HepG2 (cell line): ENCODE measurements around the gene MYOZ1. TPM values are rescaled to one million over a fixed set of nuclear protein-coding genes. Genes with fewer than 3 reads are reported as not detected.

Source experiments
- ASH2L ChIP-seq: fragments of 300-600, 200-600 bp; sonication (generic); IDR thresholded peaks from 2 replicates; pipeline ENCODE4 v1.7.0; 2017; ENCODE audit warnings: low read depth, mild to moderate bottlenecking, moderate library complexity, mixed read lengths, low read length; ENCODE audit not compliant: insufficient read length
- NR1H2 ChIP-seq: sonication (generic); formaldehyde crosslinking; IDR thresholded peaks from 2 replicates; pipeline ENCODE4 v1.8.1; 2022; ENCODE audit warnings: low read depth, missing genetic modification reagents, borderline replicate concordance
- SAP130 ChIP-seq: IDR thresholded peaks from 2 replicates; pipeline ENCODE4 v1.6.1; 2016; ENCODE audit warnings: low read depth
- ZBTB42 ChIP-seq: sonication (generic); formaldehyde crosslinking; IDR thresholded peaks from 2 replicates; pipeline ENCODE4 v1.5.0; 2020; ENCODE audit warnings: mild to moderate bottlenecking, missing genetic modification reagents
- ZNF720 ChIP-seq: sonication (generic); formaldehyde crosslinking; IDR thresholded peaks from 2 replicates; pipeline ENCODE4 v1.4.0; 2020; ENCODE audit warnings: missing genetic modification reagents
- ZNF878 ChIP-seq: sonication (generic); formaldehyde crosslinking; IDR thresholded peaks from 2 replicates; pipeline ENCODE4 v1.8.1; 2023; ENCODE audit warnings: mild to moderate bottlenecking, missing genetic modification reagents, moderate library complexity
- polyA plus RNA-seq, 8 experiments: library from polyadenylated mRNA; depleted of rRNA in 3 of 8; stranded (reverse) in 7 of 8; unstranded in 1 of 8; fragments of >200 nt; fragmentation: Illumina TruSeq in 4 of 8; extraction: Trizol in 4 of 8; gene quantifications; 2 replicates each; pipeline versions ENCODE4 v1.2.1 to v1.2.3, GENCODE V29; 2011 to 2016; ENCODE audit warnings: low read depth in 4 of 8, missing spikeins in 1 of 8, mixed read lengths in 1 of 8; ENCODE audit not compliant: insufficient read depth in 1 of 8
- total RNA-seq, 5 experiments: library from RNA; depleted of rRNA; stranded (reverse); fragments of >200 nt; fragmentation: Illumina TruSeq; extraction: Trizol; gene quantifications; 2 replicates each; pipeline ENCODE4 v1.2.3, GENCODE V29; 2016; ENCODE audit warnings: low read depth in 1 of 5
- TF ChIP-seq, protein P1 (sequence below): IDR thresholded peaks from 2 replicates; pipeline ENCODE4 v1.6.1; 2016; ENCODE audit warnings: mild to moderate bottlenecking
- TF ChIP-seq, protein P2 (sequence below): sonication (generic); formaldehyde crosslinking; IDR thresholded peaks from 2 replicates; pipeline ENCODE4 v1.4.0; 2020; ENCODE audit warnings: mild to moderate bottlenecking, missing genetic modification reagents
- TF ChIP-seq, protein P3 (sequence below): sonication (generic); formaldehyde crosslinking; IDR thresholded peaks from 2 replicates; pipeline ENCODE4 v1.5.0; 2020; ENCODE audit warnings: mild to moderate bottlenecking, missing genetic modification reagents
- TF ChIP-seq, protein P4 (sequence below): sonication (generic); formaldehyde crosslinking; IDR thresholded peaks from 2 replicates; pipeline ENCODE4 v1.4.0; 2020; ENCODE audit warnings: missing genetic modification reagents
- TF ChIP-seq, protein P5 (sequence below): sonication (generic); formaldehyde crosslinking; IDR thresholded peaks from 2 replicates; pipeline ENCODE4 v1.8.1; 2022; ENCODE audit warnings: mild to moderate bottlenecking, missing genetic modification reagents

MYOZ1 gene
- total and polyA plus RNA-seq, 2 of the 13 experiments (the other 11 are each of a cell fraction or from before 2014, with no cell fraction given), result not detected

DNA sequence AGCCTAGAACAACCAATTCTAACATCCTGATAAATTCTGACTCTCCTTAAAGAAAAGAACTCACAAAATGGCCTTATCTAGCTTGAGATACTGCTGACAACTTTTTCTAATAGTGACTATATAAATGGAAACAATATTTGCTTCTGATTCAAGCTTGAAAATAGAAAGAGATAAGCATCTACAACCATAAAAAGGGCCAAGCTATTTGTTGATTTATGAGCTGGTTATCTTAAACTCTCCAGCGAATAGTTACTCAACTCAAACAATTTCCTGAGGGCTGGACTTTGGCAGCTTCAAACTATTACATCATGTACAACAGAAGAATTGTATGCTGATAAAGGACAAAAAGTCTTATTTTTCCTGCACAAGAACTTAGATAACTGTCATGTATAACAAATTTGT is 54.7 kb downstream of the MYOZ1 start (continued):
- TF ChIP-seq, protein P1, sequence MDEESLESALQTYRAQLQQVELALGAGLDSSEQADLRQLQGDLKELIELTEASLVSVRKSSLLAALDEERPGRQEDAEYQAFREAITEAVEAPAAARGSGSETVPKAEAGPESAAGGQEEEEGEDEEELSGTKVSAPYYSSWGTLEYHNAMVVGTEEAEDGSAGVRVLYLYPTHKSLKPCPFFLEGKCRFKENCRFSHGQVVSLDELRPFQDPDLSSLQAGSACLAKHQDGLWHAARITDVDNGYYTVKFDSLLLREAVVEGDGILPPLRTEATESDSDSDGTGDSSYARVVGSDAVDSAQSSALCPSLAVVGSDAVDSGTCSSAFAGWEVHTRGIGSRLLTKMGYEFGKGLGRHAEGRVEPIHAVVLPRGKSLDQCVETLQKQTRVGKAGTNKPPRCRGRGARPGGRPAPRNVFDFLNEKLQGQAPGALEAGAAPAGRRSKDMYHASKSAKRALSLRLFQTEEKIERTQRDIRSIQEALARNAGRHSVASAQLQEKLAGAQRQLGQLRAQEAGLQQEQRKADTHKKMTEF (CRISPR knock-in tag), result peak; percentile 82
- TF ChIP-seq, protein P2, sequence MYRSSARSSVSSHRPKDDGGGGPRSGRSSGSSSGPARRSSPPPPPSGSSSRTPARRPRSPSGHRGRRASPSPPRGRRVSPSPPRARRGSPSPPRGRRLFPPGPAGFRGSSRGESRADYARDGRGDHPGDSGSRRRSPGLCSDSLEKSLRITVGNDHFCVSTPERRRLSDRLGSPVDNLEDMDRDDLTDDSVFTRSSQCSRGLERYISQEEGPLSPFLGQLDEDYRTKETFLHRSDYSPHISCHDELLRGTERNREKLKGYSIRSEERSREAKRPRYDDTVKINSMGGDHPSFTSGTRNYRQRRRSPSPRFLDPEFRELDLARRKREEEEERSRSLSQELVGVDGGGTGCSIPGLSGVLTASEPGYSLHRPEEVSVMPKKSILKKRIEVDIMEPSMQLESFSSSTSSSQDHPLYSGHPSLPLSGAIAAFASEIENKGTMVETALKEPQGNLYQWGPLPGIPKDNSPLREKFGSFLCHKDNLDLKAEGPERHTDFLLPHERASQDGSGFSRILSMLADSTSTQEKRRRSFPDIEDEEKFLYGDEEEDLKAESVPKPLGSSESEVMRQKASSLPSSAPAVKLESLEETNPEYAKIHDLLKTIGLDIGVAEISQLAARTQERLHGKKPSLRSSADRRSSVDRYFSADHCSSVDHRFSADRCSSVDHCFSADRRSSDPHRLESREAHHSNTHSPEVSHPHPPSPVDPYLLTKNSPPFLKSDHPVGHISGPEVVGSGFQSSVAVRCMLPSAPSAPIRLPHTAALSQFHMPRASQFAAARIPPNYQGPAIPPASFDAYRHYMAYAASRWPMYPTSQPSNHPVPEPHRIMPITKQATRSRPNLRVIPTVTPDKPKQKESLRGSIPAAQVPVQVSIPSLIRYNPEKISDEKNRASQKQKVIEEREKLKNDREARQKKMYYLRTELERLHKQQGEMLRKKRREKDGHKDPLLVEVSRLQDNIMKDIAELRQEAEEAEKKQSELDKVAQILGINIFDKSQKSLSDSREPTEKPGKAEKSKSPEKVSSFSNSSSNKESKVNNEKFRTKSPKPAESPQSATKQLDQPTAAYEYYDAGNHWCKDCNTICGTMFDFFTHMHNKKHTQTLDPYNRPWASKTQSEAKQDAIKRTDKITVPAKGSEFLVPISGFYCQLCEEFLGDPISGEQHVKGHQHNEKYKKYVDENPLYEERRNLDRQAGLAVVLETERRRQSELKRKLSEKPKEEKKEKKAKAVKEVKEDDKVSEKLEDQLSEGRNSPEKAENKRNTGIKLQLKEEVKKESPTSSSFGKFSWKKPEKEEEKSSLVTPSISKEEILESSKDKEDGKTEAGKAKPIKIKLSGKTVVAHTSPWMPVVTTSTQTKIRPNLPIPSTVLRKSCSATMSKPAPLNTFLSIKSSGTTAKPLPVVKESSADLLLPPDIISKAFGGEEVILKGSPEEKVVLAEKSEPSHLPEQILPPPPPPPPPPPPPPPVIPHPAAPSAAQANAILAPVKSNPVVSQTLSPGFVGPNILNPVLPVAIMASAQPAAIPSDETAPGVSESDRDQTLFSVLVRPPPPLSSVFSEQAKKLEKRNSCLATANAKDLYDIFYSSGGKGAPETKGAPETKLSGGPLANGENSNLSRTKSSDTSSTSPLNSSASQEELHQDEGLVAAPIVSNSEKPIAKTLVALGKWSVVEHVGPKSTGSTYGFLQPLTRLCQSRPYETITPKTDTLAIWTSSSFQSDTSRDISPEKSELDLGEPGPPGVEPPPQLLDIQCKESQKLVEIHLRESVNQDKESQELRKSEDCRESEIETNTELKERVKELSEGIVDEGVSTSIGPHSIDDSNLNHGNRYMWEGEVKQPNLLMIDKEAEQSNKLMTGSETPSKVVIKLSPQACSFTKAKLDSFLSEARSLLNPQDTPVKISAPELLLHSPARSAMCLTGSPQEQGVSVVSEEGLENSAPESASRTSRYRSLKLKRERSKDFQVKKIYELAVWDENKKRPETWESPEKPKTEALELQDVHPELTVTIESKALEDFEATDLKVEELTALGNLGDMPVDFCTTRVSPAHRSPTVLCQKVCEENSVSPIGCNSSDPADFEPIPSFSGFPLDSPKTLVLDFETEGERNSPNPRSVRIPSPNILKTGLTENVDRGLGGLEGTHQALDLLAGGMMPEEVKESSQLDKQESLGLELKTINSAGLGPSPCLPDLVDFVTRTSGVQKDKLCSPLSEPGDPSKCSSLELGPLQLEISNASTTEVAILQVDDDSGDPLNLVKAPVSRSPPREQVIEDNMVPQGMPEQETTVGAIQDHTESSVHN (CRISPR knock-in tag), result no peak
- no peak for TF ChIP-seq ZBTB42 (CRISPR knock-in tag)
- TF ChIP-seq, protein P3, sequence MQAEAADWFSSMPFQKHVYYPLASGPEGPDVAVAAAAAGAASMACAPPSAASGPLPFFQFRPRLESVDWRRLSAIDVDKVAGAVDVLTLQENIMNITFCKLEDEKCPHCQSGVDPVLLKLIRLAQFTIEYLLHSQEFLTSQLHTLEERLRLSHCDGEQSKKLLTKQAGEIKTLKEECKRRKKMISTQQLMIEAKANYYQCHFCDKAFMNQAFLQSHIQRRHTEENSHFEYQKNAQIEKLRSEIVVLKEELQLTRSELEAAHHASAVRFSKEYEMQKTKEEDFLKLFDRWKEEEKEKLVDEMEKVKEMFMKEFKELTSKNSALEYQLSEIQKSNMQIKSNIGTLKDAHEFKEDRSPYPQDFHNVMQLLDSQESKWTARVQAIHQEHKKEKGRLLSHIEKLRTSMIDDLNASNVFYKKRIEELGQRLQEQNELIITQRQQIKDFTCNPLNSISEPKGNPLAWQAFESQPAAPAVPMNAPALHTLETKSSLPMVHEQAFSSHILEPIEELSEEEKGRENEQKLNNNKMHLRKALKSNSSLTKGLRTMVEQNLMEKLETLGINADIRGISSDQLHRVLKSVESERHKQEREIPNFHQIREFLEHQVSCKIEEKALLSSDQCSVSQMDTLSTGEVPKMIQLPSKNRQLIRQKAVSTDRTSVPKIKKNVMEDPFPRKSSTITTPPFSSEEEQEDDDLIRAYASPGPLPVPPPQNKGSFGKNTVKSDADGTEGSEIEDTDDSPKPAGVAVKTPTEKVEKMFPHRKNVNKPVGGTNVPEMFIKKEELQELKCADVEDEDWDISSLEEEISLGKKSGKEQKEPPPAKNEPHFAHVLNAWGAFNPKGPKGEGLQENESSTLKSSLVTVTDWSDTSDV (CRISPR knock-in tag), result no peak
- TF ChIP-seq, protein P4, sequence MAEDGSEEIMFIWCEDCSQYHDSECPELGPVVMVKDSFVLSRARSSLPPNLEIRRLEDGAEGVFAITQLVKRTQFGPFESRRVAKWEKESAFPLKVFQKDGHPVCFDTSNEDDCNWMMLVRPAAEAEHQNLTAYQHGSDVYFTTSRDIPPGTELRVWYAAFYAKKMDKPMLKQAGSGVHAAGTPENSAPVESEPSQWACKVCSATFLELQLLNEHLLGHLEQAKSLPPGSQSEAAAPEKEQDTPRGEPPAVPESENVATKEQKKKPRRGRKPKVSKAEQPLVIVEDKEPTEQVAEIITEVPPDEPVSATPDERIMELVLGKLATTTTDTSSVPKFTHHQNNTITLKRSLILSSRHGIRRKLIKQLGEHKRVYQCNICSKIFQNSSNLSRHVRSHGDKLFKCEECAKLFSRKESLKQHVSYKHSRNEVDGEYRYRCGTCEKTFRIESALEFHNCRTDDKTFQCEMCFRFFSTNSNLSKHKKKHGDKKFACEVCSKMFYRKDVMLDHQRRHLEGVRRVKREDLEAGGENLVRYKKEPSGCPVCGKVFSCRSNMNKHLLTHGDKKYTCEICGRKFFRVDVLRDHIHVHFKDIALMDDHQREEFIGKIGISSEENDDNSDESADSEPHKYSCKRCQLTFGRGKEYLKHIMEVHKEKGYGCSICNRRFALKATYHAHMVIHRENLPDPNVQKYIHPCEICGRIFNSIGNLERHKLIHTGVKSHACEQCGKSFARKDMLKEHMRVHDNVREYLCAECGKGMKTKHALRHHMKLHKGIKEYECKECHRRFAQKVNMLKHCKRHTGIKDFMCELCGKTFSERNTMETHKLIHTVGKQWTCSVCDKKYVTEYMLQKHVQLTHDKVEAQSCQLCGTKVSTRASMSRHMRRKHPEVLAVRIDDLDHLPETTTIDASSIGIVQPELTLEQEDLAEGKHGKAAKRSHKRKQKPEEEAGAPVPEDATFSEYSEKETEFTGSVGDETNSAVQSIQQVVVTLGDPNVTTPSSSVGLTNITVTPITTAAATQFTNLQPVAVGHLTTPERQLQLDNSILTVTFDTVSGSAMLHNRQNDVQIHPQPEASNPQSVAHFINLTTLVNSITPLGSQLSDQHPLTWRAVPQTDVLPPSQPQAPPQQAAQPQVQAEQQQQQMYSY (CRISPR knock-in tag), result no peak
- TF ChIP-seq ZNF878 (CRISPR knock-in tag), result no peak
- no peak for TF ChIP-seq ZNF720 (CRISPR knock-in tag)
- TF ChIP-seq NR1H2 (CRISPR knock-in tag), result no peak
- TF ChIP-seq ASH2L, result peak; percentile 49
- TF ChIP-seq, protein P5, sequence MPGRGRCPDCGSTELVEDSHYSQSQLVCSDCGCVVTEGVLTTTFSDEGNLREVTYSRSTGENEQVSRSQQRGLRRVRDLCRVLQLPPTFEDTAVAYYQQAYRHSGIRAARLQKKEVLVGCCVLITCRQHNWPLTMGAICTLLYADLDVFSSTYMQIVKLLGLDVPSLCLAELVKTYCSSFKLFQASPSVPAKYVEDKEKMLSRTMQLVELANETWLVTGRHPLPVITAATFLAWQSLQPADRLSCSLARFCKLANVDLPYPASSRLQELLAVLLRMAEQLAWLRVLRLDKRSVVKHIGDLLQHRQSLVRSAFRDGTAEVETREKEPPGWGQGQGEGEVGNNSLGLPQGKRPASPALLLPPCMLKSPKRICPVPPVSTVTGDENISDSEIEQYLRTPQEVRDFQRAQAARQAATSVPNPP (CRISPR knock-in tag), result no peak
- TF ChIP-seq SAP130 (CRISPR knock-in tag), result peak; percentile 82
